A549 (cell line): ENCODE results near the gene RPS6KA2. TPM values are rescaled to one million over a fixed set of nuclear protein-coding genes. Genes with fewer than 3 reads are reported as not detected.

Experiments used
- ATAC-seq, 2 experiments: fragments of 200-7000 bp in 1 of 2; fragments of >200 bp in 1 of 2; cut with Nextera tagmentation in 1 of 2; cut with Tn5 transposase in 1 of 2; 3 replicates each; pipeline versions ENCODE4 v1.8.0 to v1.9.1; 2018 to 2020; ENCODE audit warnings: mild to moderate bottlenecking in 1 of 2, moderate library complexity in 1 of 2
- CTCF ChIA-PET: fragments of 300-600 bp; sonication (Branson Sonifier 250); formaldehyde crosslinking; extraction: SDS; loops from one replicate; lab custom pipeline; 2021; ENCODE audit warnings: antibody characterized with exemption, inconsistent platforms; lab: Yijun Ruan, JAX
- POLR2A ChIA-PET: fragments of 350-600 bp; formaldehyde crosslinking; extraction: SDS; loops from one replicate; lab custom pipeline; 2021; ENCODE audit warnings: antibody characterized with exemption, inconsistent platforms; lab: Yijun Ruan, JAX
- DNase-seq, 2 experiments: peaks; one replicate each; pipeline versions ENCODE4 v3.0.0 to v3.0.0-alpha.2; 2011 to 2016; ENCODE audit warnings: low read depth in 1 of 2, low spot score in 1 of 2
- FAIRE-seq: peaks from 2 replicates; lab custom pipeline; 2011; peaks lifted over from hg19 to GRCh38; lab: Jason Lieb, UNC
- H3K27ac ChIP-seq, 2 experiments: fragments of >200 bp; sonication (Bioruptor Twin); formaldehyde crosslinking; 3 replicates each; pipeline ENCODE4 v1.5.1; 2016 to 2017
- H3K4me1 ChIP-seq: fragments of >200 bp; sonication (Bioruptor Twin); formaldehyde crosslinking; 3 replicates; pipeline ENCODE4 v1.6.1; 2016
- H3K4me2 ChIP-seq: fragments of >200 bp; sonication (Bioruptor Twin); formaldehyde crosslinking; 3 replicates; pipeline ENCODE4 v1.6.1; 2016
- H3K4me3 ChIP-seq: fragments of >200 bp; sonication (Bioruptor Twin); formaldehyde crosslinking; 3 replicates; pipeline ENCODE4 v1.5.1; 2016
- H3K9me3 ChIP-seq: fragments of >200 bp; sonication (Bioruptor Twin); formaldehyde crosslinking; 3 replicates; pipeline ENCODE4 v1.6.1; 2016
- EHF ChIP-seq: fragments of 250-450 bp; sonication (Bioruptor Pico); IDR thresholded peaks from 2 replicates; pipeline ENCODE4 v1.5.0; 2020; ENCODE audit warnings: mild to moderate bottlenecking
- EP300 ChIP-seq, 2 experiments: fragments of >200 bp; sonication (Bioruptor Twin); formaldehyde crosslinking; IDR thresholded peaks; 2 replicates in 1 of 2; 3 replicates in 1 of 2; pipeline ENCODE4 v1.6.1; 2016 to 2017
- FOSB ChIP-seq: fragments of 250-450 bp; sonication (Bioruptor Pico); IDR thresholded peaks from 2 replicates; pipeline ENCODE4 v1.5.0; 2020; ENCODE audit warnings: mild to moderate bottlenecking, moderate library complexity
- FOSL2 ChIP-seq, 2 experiments: fragments of 450-650 bp in 1 of 2; fragments of >200 bp in 1 of 2; sonication (Bioruptor Twin) in 1 of 2; formaldehyde crosslinking; IDR thresholded peaks; 2 replicates each; pipeline versions ENCODE4 v1.5.0 to v1.6.1; 2016 to 2020; ENCODE audit warnings: mild to moderate bottlenecking in 1 of 2, moderate library complexity in 1 of 2
- HOXA7 ChIP-seq: fragments of 250-450 bp; sonication (Bioruptor Pico); IDR thresholded peaks from 2 replicates; pipeline ENCODE4 v1.5.0; 2020; ENCODE audit warnings: mild to moderate bottlenecking, moderate library complexity
- JUN ChIP-seq, 2 experiments: fragments of >200 bp; sonication (Bioruptor Twin); formaldehyde crosslinking; IDR thresholded peaks; 2 replicates in 1 of 2; 3 replicates in 1 of 2; pipeline ENCODE4 v1.6.1; 2016 to 2017
- KDM1A ChIP-seq: fragments of 200-600 bp; sonication (generic); IDR thresholded peaks from 2 replicates; pipeline ENCODE4 v1.6.1; 2016; ENCODE audit warnings: low read depth, mild to moderate bottlenecking
- MAZ ChIP-seq: fragments of 150-350 bp; IDR thresholded peaks from 2 replicates; pipeline ENCODE4 v1.6.1; 2014; ENCODE audit warnings: antibody characterized with exemption, low read depth, low read length, borderline replicate concordance
- MYC ChIP-seq: IDR thresholded peaks from 2 replicates; pipeline ENCODE4 v1.6.1; 2012; ENCODE audit warnings: mild to moderate bottlenecking, inconsistent platforms, low read length, improper control_type of control experiment, borderline replicate concordance
- PHF8 ChIP-seq: fragments of 200-600 bp; sonication (generic); IDR thresholded peaks from 2 replicates; pipeline ENCODE4 v1.6.1; 2016; ENCODE audit warnings: low read depth, mild to moderate bottlenecking, antibody characterized with exemption, moderate library complexity, borderline replicate concordance
- RAD21 ChIP-seq, 2 experiments: fragments of >200 bp in 1 of 2; sonication (Bioruptor Twin) in 1 of 2; formaldehyde crosslinking in 1 of 2; IDR thresholded peaks in 1 of 2; conservative IDR thresholded peaks in 1 of 2; 2 replicates in 1 of 2; 3 replicates in 1 of 2; pipeline ENCODE4 v1.6.1; 2012 to 2018; ENCODE audit warnings: inconsistent platforms in 1 of 2
- RARB ChIP-seq: fragments of 250-450 bp; sonication (Bioruptor Pico); IDR thresholded peaks from 2 replicates; pipeline ENCODE4 v1.8.0; 2021; ENCODE audit warnings: mild to moderate bottlenecking, moderate library complexity
- RNF2 ChIP-seq: fragments of 200-600 bp; sonication (generic); IDR thresholded peaks from 2 replicates; pipeline ENCODE4 v1.6.1; 2016; ENCODE audit warnings: low read depth, mild to moderate bottlenecking, antibody characterized with exemption, moderate library complexity, borderline replicate concordance
- SREBF2 ChIP-seq: fragments of 450-650 bp; IDR thresholded peaks from 2 replicates; pipeline ENCODE4 v1.6.1; 2014; ENCODE audit warnings: mild to moderate bottlenecking, moderate library complexity
- ZFP36 ChIP-seq: fragments of 450-650 bp; IDR thresholded peaks from 2 replicates; pipeline ENCODE4 v1.6.1; 2014; ENCODE audit warnings: borderline replicate concordance; ENCODE audit not compliant: partially characterized antibody
- WGBS: methylation state at CpG from one replicate; pipeline ENCODE4 v1.1.6; 2017; ENCODE audit errors: missing lambda C conversion rate; 5-methylcytosine and 5-hydroxymethylcytosine counted together
- polyA plus RNA-seq, 4 experiments: library from polyadenylated mRNA; depleted of rRNA in 3 of 4; stranded (reverse); fragments of >200 nt; fragmentation: RNase III in 1 of 4; extraction: RNeasy Plus Mini Kit Qiagen cat#74134 plus additional on column Dnase treatment in 1 of 4; gene quantifications; 2 replicates in 3 of 4; 3 replicates in 1 of 4; pipeline ENCODE4 v1.2.3, GENCODE V29; 2011 to 2017
- TF ChIP-seq, protein P1 (sequence below): fragments of >200 bp; sonication (Bioruptor Twin); formaldehyde crosslinking; IDR thresholded peaks from 2 replicates; pipeline ENCODE4 v1.6.1; 2016
- TF ChIP-seq, protein P2 (sequence below): fragments of 150-350 bp; IDR thresholded peaks from 2 replicates; pipeline ENCODE4 v1.6.1; 2014; ENCODE audit warnings: low read depth, mild to moderate bottlenecking, low read length
- TF ChIP-seq, protein P3 (sequence below): fragments of >200 bp; sonication (Bioruptor Twin); formaldehyde crosslinking; IDR thresholded peaks from 3 replicates; pipeline ENCODE4 v1.6.1; 2016
- TF ChIP-seq, protein P4 (sequence below): fragments of 200-600 bp; sonication (generic); IDR thresholded peaks from 2 replicates; pipeline ENCODE4 v1.6.1; 2016; ENCODE audit warnings: antibody characterized with exemption, mild to moderate bottlenecking, moderate library complexity
- TF ChIP-seq, protein P5 (sequence below): fragments of 250-450 bp; sonication (Bioruptor Pico); IDR thresholded peaks from 2 replicates; pipeline ENCODE4 v1.5.0; 2021; ENCODE audit warnings: mild to moderate bottlenecking, moderate library complexity, borderline replicate concordance

Gene RPS6KA2
- polyA plus RNA-seq, 2 of the 4 experiments (the other 2 are of a cell fraction) = 0.19 TPM; not detected in 1

DNA sequence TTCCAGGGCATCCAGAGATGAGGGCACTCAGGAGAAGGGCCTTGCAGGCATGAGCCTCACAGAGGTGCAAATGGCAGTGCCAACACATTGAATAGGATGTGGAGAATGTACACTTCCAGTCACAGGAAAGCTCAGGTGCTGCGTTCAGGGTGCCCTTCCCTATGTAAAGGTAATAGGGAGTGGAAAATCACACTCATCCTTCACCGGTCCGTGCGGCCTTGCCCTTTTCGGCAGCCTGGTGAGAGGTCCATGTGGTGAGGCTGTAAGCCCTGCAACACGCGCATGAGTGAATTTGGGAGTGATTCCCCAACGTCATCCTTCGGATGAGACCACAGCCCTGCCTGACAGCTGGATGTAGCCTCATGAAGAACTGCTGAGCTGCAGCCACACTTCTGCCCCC lies 43.0 kb upstream of the RPS6KA2 start:
- FAIRE-seq (no peak), DNase-seq (no peak), ATAC-seq (no peak)
- no peak overlapping the region for H3K4me3 ChIP-seq
- ChIA-PET POLR2A (no interaction called here), CTCF (no interaction called here)
- no peaks in the 10 kb centered on the region for H3K4me1 ChIP-seq
- no peak overlapping the region for H3K4me2 ChIP-seq
- H3K9me3 ChIP-seq = no peaks in the 10 kb centered on the region
- H3K27ac ChIP-seq = no peak overlapping the region
- WGBS = 69% methylated on average over 9 of the region's 9 CpGs
- TF ChIP-seq, protein P1, sequence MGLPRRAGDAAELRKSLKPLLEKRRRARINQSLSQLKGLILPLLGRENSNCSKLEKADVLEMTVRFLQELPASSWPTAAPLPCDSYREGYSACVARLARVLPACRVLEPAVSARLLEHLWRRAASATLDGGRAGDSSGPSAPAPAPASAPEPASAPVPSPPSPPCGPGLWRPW = no peak
- no peak for TF ChIP-seq EHF (CRISPR knock-in tag)
- TF ChIP-seq, protein P2, sequence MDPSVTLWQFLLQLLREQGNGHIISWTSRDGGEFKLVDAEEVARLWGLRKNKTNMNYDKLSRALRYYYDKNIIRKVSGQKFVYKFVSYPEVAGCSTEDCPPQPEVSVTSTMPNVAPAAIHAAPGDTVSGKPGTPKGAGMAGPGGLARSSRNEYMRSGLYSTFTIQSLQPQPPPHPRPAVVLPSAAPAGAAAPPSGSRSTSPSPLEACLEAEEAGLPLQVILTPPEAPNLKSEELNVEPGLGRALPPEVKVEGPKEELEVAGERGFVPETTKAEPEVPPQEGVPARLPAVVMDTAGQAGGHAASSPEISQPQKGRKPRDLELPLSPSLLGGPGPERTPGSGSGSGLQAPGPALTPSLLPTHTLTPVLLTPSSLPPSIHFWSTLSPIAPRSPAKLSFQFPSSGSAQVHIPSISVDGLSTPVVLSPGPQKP = no peak
- TF ChIP-seq MYC = no peak
- no peak for TF ChIP-seq FOSL2 (IDR thresholded peaks at IDR 0.05)
- no peak for TF ChIP-seq FOSL2 (CRISPR knock-in tag; IDR thresholded peaks at IDR 0.05)
- no peak for TF ChIP-seq RNF2
- TF ChIP-seq JUN (IDR thresholded peaks at IDR 0.05) = no peak
- TF ChIP-seq RARB (CRISPR knock-in tag) = no peak
- TF ChIP-seq PHF8 = no peak
- TF ChIP-seq SREBF2 = no peak
- TF ChIP-seq MAZ = no peak
- TF ChIP-seq, protein P3, sequence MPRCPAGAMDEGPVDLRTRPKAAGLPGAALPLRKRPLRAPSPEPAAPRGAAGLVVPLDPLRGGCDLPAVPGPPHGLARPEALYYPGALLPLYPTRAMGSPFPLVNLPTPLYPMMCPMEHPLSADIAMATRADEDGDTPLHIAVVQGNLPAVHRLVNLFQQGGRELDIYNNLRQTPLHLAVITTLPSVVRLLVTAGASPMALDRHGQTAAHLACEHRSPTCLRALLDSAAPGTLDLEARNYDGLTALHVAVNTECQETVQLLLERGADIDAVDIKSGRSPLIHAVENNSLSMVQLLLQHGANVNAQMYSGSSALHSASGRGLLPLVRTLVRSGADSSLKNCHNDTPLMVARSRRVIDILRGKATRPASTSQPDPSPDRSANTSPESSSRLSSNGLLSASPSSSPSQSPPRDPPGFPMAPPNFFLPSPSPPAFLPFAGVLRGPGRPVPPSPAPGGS = no peak
- no peak for TF ChIP-seq RAD21 (conservative IDR thresholded peaks at IDR 0.05 in 1 of 2, IDR thresholded peaks at IDR 0.05 in 1 of 2)
- TF ChIP-seq, protein P4, sequence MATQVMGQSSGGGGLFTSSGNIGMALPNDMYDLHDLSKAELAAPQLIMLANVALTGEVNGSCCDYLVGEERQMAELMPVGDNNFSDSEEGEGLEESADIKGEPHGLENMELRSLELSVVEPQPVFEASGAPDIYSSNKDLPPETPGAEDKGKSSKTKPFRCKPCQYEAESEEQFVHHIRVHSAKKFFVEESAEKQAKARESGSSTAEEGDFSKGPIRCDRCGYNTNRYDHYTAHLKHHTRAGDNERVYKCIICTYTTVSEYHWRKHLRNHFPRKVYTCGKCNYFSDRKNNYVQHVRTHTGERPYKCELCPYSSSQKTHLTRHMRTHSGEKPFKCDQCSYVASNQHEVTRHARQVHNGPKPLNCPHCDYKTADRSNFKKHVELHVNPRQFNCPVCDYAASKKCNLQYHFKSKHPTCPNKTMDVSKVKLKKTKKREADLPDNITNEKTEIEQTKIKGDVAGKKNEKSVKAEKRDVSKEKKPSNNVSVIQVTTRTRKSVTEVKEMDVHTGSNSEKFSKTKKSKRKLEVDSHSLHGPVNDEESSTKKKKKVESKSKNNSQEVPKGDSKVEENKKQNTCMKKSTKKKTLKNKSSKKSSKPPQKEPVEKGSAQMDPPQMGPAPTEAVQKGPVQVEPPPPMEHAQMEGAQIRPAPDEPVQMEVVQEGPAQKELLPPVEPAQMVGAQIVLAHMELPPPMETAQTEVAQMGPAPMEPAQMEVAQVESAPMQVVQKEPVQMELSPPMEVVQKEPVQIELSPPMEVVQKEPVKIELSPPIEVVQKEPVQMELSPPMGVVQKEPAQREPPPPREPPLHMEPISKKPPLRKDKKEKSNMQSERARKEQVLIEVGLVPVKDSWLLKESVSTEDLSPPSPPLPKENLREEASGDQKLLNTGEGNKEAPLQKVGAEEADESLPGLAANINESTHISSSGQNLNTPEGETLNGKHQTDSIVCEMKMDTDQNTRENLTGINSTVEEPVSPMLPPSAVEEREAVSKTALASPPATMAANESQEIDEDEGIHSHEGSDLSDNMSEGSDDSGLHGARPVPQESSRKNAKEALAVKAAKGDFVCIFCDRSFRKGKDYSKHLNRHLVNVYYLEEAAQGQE = no peak
- no peak for TF ChIP-seq HOXA7
- TF ChIP-seq, protein P5, sequence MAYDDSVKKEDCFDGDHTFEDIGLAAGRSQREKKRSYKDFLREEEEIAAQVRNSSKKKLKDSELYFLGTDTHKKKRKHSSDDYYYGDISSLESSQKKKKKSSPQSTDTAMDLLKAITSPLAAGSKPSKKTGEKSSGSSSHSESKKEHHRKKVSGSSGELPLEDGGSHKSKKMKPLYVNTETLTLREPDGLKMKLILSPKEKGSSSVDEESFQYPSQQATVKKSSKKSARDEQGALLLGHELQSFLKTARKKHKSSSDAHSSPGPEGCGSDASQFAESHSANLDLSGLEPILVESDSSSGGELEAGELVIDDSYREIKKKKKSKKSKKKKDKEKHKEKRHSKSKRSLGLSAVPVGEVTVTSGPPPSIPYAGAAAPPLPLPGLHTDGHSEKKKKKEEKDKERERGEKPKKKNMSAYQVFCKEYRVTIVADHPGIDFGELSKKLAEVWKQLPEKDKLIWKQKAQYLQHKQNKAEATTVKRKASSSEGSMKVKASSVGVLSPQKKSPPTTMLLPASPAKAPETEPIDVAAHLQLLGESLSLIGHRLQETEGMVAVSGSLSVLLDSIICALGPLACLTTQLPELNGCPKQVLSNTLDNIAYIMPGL (CRISPR knock-in tag) = no peak
- TF ChIP-seq KDM1A = no peak
- no peak for TF ChIP-seq EP300 (IDR thresholded peaks at IDR 0.05)
- no peak for TF ChIP-seq FOSB (CRISPR knock-in tag)
- TF ChIP-seq ZFP36 = no peak
